CD4-positive, alpha-beta T cell treated with Interleukin-17A for 4 hours (primary cell): ENCODE measurements around the gene SORT1.
"Not testable (repeated sequence)": the region's sequence is repeated elsewhere in the genome, so short reads cannot be mapped to it uniquely, and the experiment has no call there.

Experiments used
- DNase-seq: peaks from one replicate; pipeline ENCODE4 v3.0.0-alpha.2; 2020; ENCODE audit warnings: mixed read lengths

The SORT1 gene

GRCh38 chr1:109335091-109335490, 62.6 kb downstream of the SORT1 start:
- DNase-seq = no peak

GRCh38 chr1:109331113-109331512, 66.6 kb downstream of the SORT1 start:
- no peak for DNase-seq

- DNase-seq = no peak
Measured at GRCh38 chr1:109327285-109327684, 70.4 kb downstream of the SORT1 start.

- DNase-seq = no peak
Measured at GRCh38 chr1:109322974-109323373, 74.7 kb downstream of the SORT1 start.

- no peak for DNase-seq
Measured at GRCh38 chr1:109319114-109319513, 78.6 kb downstream of the SORT1 start.

- DNase-seq = no peak
Measured at GRCh38 chr1:109316506-109316905, 81.2 kb downstream of the SORT1 start.

GRCh38 chr1:109315288-109315687, 82.4 kb downstream of the SORT1 start:
- DNase-seq = no peak

GRCh38 chr1:109314795-109315194, 82.9 kb downstream of the SORT1 start:
- no peak for DNase-seq

- DNase-seq = no peak
Measured at GRCh38 chr1:109312978-109313775, 84.5 kb downstream of the SORT1 start.

GRCh38 chr1:109312246-109312645, 85.5 kb downstream of the SORT1 start:
- DNase-seq = no peak

GRCh38 chr1:109309347-109309746, 88.4 kb downstream of the SORT1 start:
- no peak for DNase-seq

GRCh38 chr1:109307274-109308021, 90.3 kb downstream of the SORT1 start:
- no peak for DNase-seq

GRCh38 chr1:109306832-109307273, 90.9 kb downstream of the SORT1 start, which contains the start of gene MYBPHL:
TSS of gene MYBPHL (minus strand) at chr1:109307011. CDS start at chr1:109306991, 20 bp downstream.
- DNase-seq = no peak

- not testable (repeated sequence) for DNase-seq
Measured at GRCh38 chr1:109305991-109306390, 91.7 kb downstream of the SORT1 start.

- no peak for DNase-seq
Measured at GRCh38 chr1:109304226-109304920, 93.3 kb downstream of the SORT1 start.

GRCh38 chr1:109301874-109302273, 95.8 kb downstream of the SORT1 start:
- DNase-seq = no peak

GRCh38 chr1:109300650-109301151, 97.0 kb downstream of the SORT1 start:
- DNase-seq = no peak

GRCh38 chr1:109299558-109300343, 98.0 kb downstream of the SORT1 start:
- no peak for DNase-seq

- no peak for DNase-seq
Measured at GRCh38 chr1:109298666-109299557, 98.8 kb downstream of the SORT1 start.

- no peak for DNase-seq
Measured at GRCh38 chr1:109296782-109297181, 100.9 kb downstream of the SORT1 start.

GRCh38 chr1:109295712-109296415, 101.9 kb downstream of the SORT1 start:
- no peak for DNase-seq
